ENCODE measurements around the gene ELOA. TPM values are rescaled to one million over a fixed set of nuclear protein-coding genes. Genes with fewer than 3 reads are reported as not detected.
A peak's percentile ranks its signal among the peaks of the same experiment; 100 is the strongest.

The ELOA gene
- total and polyA plus RNA-seq, 4 experiments from 2014 or later = 17.1 to 32.4 (median 30.0) TPM

DNA sequence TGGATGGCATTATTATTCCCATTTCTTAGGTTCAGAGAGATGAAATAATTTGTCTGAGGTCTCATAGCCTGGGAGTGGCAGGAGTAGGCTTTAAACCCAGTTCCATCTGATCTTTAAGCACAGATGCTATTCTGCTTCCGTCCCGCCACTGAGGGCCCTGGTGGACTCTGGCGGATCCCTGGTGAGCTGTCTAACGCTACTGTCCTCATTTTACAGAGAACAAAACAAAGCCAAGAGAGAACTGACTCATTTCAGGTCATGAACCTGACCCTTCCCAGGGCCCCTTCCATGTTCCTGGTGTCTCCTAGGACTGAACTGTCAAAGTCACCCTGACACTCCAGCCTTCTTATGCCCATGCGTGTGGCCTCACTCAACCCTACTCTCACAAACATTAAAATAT, 60.4 kb downstream of the ELOA start:
- H3K4me3 ChIP-seq (ENCODE audit: low read length in 2 of 2) = no peak overlapping the region
- H3K27me3 ChIP-seq (ENCODE audit: insufficient read depth, low read length) = no peaks in the 10 kb centered on the region
- DNase-seq = no peak
- H3K4me1 ChIP-seq (ENCODE audit: insufficient read depth, low read length) = peaks cover 23% of the 10 kb centered on the region
- POLR2A ChIA-PET (ENCODE audit: partially characterized antibody) = interaction anchor here (5.6 kb wide), 1 partner anchor 21 kb away, joined by 51 read pairs; the partner anchor contains the start of gene HMGCL
- H3K4me1 Mint-ChIP-seq = peaks cover 8 to 35% (median 20%) of the 10 kb centered on the region in 4 donors
- no peaks in the 10 kb centered on the region for H3K27me3 Mint-ChIP-seq
- CTCF ChIA-PET (ENCODE audit: partially characterized antibody) = no interaction called here
- H3K36me3 Mint-ChIP-seq = peaks cover 11 to 21% of the 10 kb centered on the region in 2 donors
- no peak overlapping the region for H3K27ac ChIP-seq (ENCODE audit: low read depth, low read length)
- H3K9me3 Mint-ChIP-seq = no peaks in the 10 kb centered on the region
- H3K27ac Mint-ChIP-seq = peak overlapping the region in 6 of 7 donors; percentile 32 to 84 (median 44)
- intact Hi-C loops (cut with micrococcal nuclease) = loop anchor here (10.0 kb wide), 1 partner anchor 151 kb away; the partner anchor contains the start of gene PNRC2
- H3K9me3 ChIP-seq (ENCODE audit: control insufficient read depth in 1 of 2, low read length in 2 of 2) = no peaks in the 10 kb centered on the region
- H3K4me3 Mint-ChIP-seq = no peak overlapping the region
- no peaks in the 10 kb centered on the region for H3K36me3 ChIP-seq (ENCODE audit: insufficient read depth, low read length)

GRCh38 chr1:23804183-23804835, 61.0 kb downstream of the ELOA start:
- H3K27me3 Mint-ChIP-seq = no peaks in the 10 kb centered on the region
- peak overlapping the region in 5 of 7 donors; percentile 32 to 62 (median 37) for H3K27ac Mint-ChIP-seq
- no peaks in the 10 kb centered on the region for H3K27me3 ChIP-seq (ENCODE audit: insufficient read depth, low read length)
- ChIA-PET CTCF (ENCODE audit: partially characterized antibody) (interaction anchor here (1.5 kb wide), 1 partner anchor 32 kb away, joined by 5 read pairs; no protein-coding TSS in a partner anchor), POLR2A (ENCODE audit: partially characterized antibody) (interaction anchor here (5.6 kb wide), 1 partner anchor 21 kb away, joined by 51 read pairs; the partner anchor contains the start of gene HMGCL)
- no peak for DNase-seq
- intact Hi-C loops (cut with micrococcal nuclease) = loop anchor here (10.0 kb wide), 1 partner anchor 150 kb away; the partner anchor contains the start of gene PNRC2
- H3K9me3 Mint-ChIP-seq = no peaks in the 10 kb centered on the region
- H3K9me3 ChIP-seq (ENCODE audit: control insufficient read depth in 1 of 2, low read length in 2 of 2) = no peaks in the 10 kb centered on the region
- H3K36me3 Mint-ChIP-seq = peaks cover 11 to 21% of the 10 kb centered on the region in 2 donors
- H3K4me3 ChIP-seq (ENCODE audit: low read length in 2 of 2) = no peak overlapping the region
- H3K4me3 Mint-ChIP-seq = peak overlapping the region in 2 of 8 donors; percentile 24 to 35
- no peaks in the 10 kb centered on the region for H3K36me3 ChIP-seq (ENCODE audit: insufficient read depth, low read length)
- peaks cover 6 to 28% (median 16%) of the 10 kb centered on the region in 4 donors for H3K4me1 Mint-ChIP-seq
- no peak overlapping the region for H3K27ac ChIP-seq (ENCODE audit: low read depth, low read length)
- peaks cover 18% of the 10 kb centered on the region for H3K4me1 ChIP-seq (ENCODE audit: insufficient read depth, low read length)

- H3K4me3 ChIP-seq (ENCODE audit: low read length in 2 of 2) = no peak overlapping the region
- no peak overlapping the region for H3K27ac ChIP-seq (ENCODE audit: low read depth, low read length)
- ChIA-PET POLR2A (ENCODE audit: partially characterized antibody) (interaction anchor here (0.8 kb wide), 1 partner anchor 20 kb away, joined by 3 read pairs; the partner anchor contains the start of gene HMGCL), CTCF (ENCODE audit: partially characterized antibody) (interaction anchor here (1.5 kb wide), 1 partner anchor 33 kb away, joined by 5 read pairs; no protein-coding TSS in a partner anchor)
- Mint-ChIP-seq H3K36me3 (peaks cover 11 to 19% of the 10 kb centered on the region in 2 donors), H3K4me1 (peaks cover 6 to 27% (median 14%) of the 10 kb centered on the region in 4 donors), H3K4me3 (peak overlapping the region in 2 of 8 donors; percentile 10 to 23), H3K9me3 (no peaks in the 10 kb centered on the region), H3K27me3 (no peaks in the 10 kb centered on the region), H3K27ac (peak overlapping the region in 4 of 7 donors; percentile 37 to 77 (median 62))
- H3K9me3 ChIP-seq (ENCODE audit: control insufficient read depth in 1 of 2, low read length in 2 of 2) = no peaks in the 10 kb centered on the region
- no peak for DNase-seq
- H3K4me1 ChIP-seq (ENCODE audit: insufficient read depth, low read length) = peaks cover 17% of the 10 kb centered on the region
- no peaks in the 10 kb centered on the region for H3K36me3 ChIP-seq (ENCODE audit: insufficient read depth, low read length)
- intact Hi-C loops (cut with micrococcal nuclease) = loop anchor here (10.0 kb wide), 1 partner anchor 150 kb away; the partner anchor contains the start of gene PNRC2
- H3K27me3 ChIP-seq (ENCODE audit: insufficient read depth, low read length) = no peaks in the 10 kb centered on the region
These were observed 61.8 kb downstream of the ELOA start for GRCh38 chr1:23805025-23805424.

- H3K4me3 ChIP-seq (ENCODE audit: low read length in 2 of 2) = no peak overlapping the region
- CTCF ChIA-PET (ENCODE audit: partially characterized antibody) = interaction anchor here (0.8 to 0.9 kb wide), 2 partner anchors 11 to 17 kb away, joined by 3 read pairs; no protein-coding TSS in a partner anchor
- Mint-ChIP-seq H3K27me3 (no peaks in the 10 kb centered on the region), H3K4me3 (no peak overlapping the region), H3K4me1 (peaks cover 8 to 31% (median 16%) of the 10 kb centered on the region in 4 donors), H3K9me3 (no peaks in the 10 kb centered on the region), H3K36me3 (peaks cover 17 to 22% of the 10 kb centered on the region in 2 donors), H3K27ac (peak overlapping the region in 3 of 7 donors; percentile 42 to 87 (median 79))
- H3K36me3 ChIP-seq (ENCODE audit: insufficient read depth, low read length) = no peaks in the 10 kb centered on the region
- H3K4me1 ChIP-seq (ENCODE audit: insufficient read depth, low read length) = peaks cover 16% of the 10 kb centered on the region
- H3K27me3 ChIP-seq (ENCODE audit: insufficient read depth, low read length) = no peaks in the 10 kb centered on the region
- POLR2A ChIA-PET (ENCODE audit: partially characterized antibody) = interaction anchor here (1.2 kb wide), 1 partner anchor 19 kb away, joined by 6 read pairs; the partner anchor contains the start of gene HMGCL
- intact Hi-C loops (cut with micrococcal nuclease) = loop anchor here (10.0 kb wide), 1 partner anchor 149 kb away; the partner anchor contains the start of gene PNRC2
- H3K9me3 ChIP-seq (ENCODE audit: control insufficient read depth in 1 of 2, low read length in 2 of 2) = no peaks in the 10 kb centered on the region
- no peak for DNase-seq
- no peak overlapping the region for H3K27ac ChIP-seq (ENCODE audit: low read depth, low read length)
These were observed 63.0 kb downstream of the ELOA start for GRCh38 chr1:23806280-23806679.

GRCh38 chr1:23807453-23807852, 64.2 kb downstream of the ELOA start:
- Histone ChIP-seq H3K4me3 (ENCODE audit: low read length in 2 of 2) (no peak overlapping the region), H3K36me3 (ENCODE audit: insufficient read depth, low read length) (no peaks in the 10 kb centered on the region), H3K27me3 (ENCODE audit: insufficient read depth, low read length) (no peaks in the 10 kb centered on the region), H3K27ac (ENCODE audit: low read depth, low read length) (no peak overlapping the region), H3K4me1 (ENCODE audit: insufficient read depth, low read length) (peaks cover 9% of the 10 kb centered on the region), H3K9me3 (ENCODE audit: control insufficient read depth in 1 of 2, low read length in 2 of 2) (no peaks in the 10 kb centered on the region)
- POLR2A ChIA-PET (ENCODE audit: partially characterized antibody) = interaction anchor here (0.6 to 1.3 kb wide), 3 partner anchors 14 to 29 kb away, joined by 3 to 6 read pairs (median 4); partner anchors contain the start of genes HMGCL and PITHD1
- intact Hi-C loops (cut with micrococcal nuclease) = loop anchor here (10.0 kb wide), 1 partner anchor 147 kb away; the partner anchor contains the start of gene PNRC2
- Mint-ChIP-seq H3K4me1 (peaks cover 7 to 21% (median 17%) of the 10 kb centered on the region in 4 donors), H3K36me3 (peaks cover 20 to 29% of the 10 kb centered on the region in 2 donors), H3K9me3 (no peaks in the 10 kb centered on the region), H3K27me3 (no peaks in the 10 kb centered on the region), H3K4me3 (no peak overlapping the region), H3K27ac (peak overlapping the region in 4 of 7 donors; percentile 18 to 87 (median 48))
- no peak for DNase-seq
- CTCF ChIA-PET (ENCODE audit: partially characterized antibody) = interaction anchor here (0.8 to 1.4 kb wide), 5 partner anchors 17 to 220 kb away, joined by 3 to 4 read pairs (median 3); no protein-coding TSS in a partner anchor

DNA sequence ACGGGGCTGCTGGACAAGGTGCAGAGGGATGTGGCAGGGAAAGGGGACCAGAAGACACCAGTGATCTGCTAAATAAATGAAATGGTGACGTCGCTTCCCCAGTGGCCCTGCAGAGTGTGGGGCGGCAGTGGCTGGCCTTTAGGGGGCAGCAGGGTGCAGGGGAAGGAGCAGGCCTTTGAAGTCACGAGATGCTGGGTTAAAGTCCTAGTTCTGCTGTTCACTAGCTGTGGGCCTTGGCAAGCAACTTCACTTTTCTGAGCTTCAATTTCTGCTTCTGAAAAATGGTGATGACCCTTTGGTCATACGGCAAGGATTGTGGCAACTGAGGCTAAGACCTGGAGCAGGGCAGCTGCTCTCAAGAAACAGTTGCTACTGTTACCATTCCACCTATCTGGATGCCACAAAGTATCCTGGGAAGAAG, 66.5 kb downstream of the ELOA start:
- CTCF ChIA-PET (ENCODE audit: partially characterized antibody) = interaction anchor here (0.6 to 4.1 kb wide), 22 partner anchors 8 to 220 kb away, joined by 3 to 52 read pairs (median 5); partner anchors contain the start of genes FUCA1, GALE and HMGCL
- Histone ChIP-seq H3K36me3 (ENCODE audit: insufficient read depth, low read length) (peaks cover 9% of the 10 kb centered on the region), H3K4me1 (ENCODE audit: insufficient read depth, low read length) (peaks cover 9% of the 10 kb centered on the region), H3K9me3 (ENCODE audit: control insufficient read depth in 1 of 2, low read length in 2 of 2) (no peaks in the 10 kb centered on the region), H3K4me3 (ENCODE audit: low read length in 2 of 2) (no peak overlapping the region), H3K27ac (ENCODE audit: low read depth, low read length) (no peak overlapping the region), H3K27me3 (ENCODE audit: insufficient read depth, low read length) (no peaks in the 10 kb centered on the region)
- intact Hi-C loops (cut with micrococcal nuclease) = loop anchor here (1.0 to 10.0 kb wide), 3 partner anchors 59 to 145 kb away; partner anchors contain the start of genes FUCA1 and PNRC2
- Mint-ChIP-seq H3K9me3 (no peaks in the 10 kb centered on the region), H3K36me3 (peaks cover 27 to 42% of the 10 kb centered on the region in 2 donors), H3K27me3 (no peaks in the 10 kb centered on the region), H3K4me3 (no peak overlapping the region), H3K27ac (peak overlapping the region in 5 of 7 donors; percentile 12 to 80 (median 43)), H3K4me1 (peaks cover 7 to 20% (median 15%) of the 10 kb centered on the region in 4 donors)
- peak; percentile 79 to 84 (median 81) for DNase-seq
- POLR2A ChIA-PET (ENCODE audit: partially characterized antibody) = interaction anchor here (0.8 to 4.1 kb wide), 8 partner anchors 9 to 150 kb away, joined by 3 to 24 read pairs (median 4); partner anchors contain the start of genes FUCA1, GALE, HMGCL and PNRC2

All from CD4-positive, alpha-beta memory T cell (primary cell).